ENCODE data around the gene KLHL14. TPM values are rescaled to one million over a fixed set of nuclear protein-coding genes. Genes with fewer than 3 reads are reported as not detected.

Gene KLHL14
- polyA plus RNA-seq, 2 of the 4 experiments (the other 2 are of a cell fraction) = not detected

GRCh38 chr18:32773382-32773712, 524 bp upstream of the KLHL14 start (continued):
- TF ChIP-seq BCL3 (IDR thresholded peaks at IDR 0.05) = no peak

- Histone ChIP-seq H3K4me1 (no peaks in the 10 kb centered on the region), H3K4me3 (peak overlapping the region; percentile 36), H3K4me2 (peak overlapping the region; percentile 81), H3K9me3 (no peaks in the 10 kb centered on the region), H3K27ac (no peak overlapping the region)
- 16% methylated on average over 11 of the region's 50 CpGs for WGBS (ENCODE audit: missing lambda C conversion rate)
- peak; percentile 45 to 56; a peak in 4 of 6 replicates for ATAC-seq
- TF ChIP-seq CHD4 (IDR thresholded peaks at IDR 0.05; ENCODE audit: borderline replicate concordance) (no peak), EHF (CRISPR knock-in tag; IDR thresholded peaks at IDR 0.05) (no peak), USF2 (IDR thresholded peaks at IDR 0.05) (no peak), KDM5A (IDR thresholded peaks at IDR 0.05) (no peak), FOXS1 (CRISPR knock-in tag; IDR thresholded peaks at IDR 0.05) (no peak), NFE2L2 (conservative IDR thresholded peaks at IDR 0.05; ENCODE audit: low read length) (no peak), EP300 (IDR thresholded peaks at IDR 0.05) (no peak), JUNB (IDR thresholded peaks at IDR 0.05) (no peak), HOXB5 (CRISPR knock-in tag; IDR thresholded peaks at IDR 0.05) (no peak), MAFK (IDR thresholded peaks at IDR 0.05; ENCODE audit: partially characterized antibody) (no peak), POLR2A (IDR thresholded peaks at IDR 0.05; ENCODE audit: low read length) (no peak), E2F6 (IDR thresholded peaks at IDR 0.05; ENCODE audit: borderline replicate concordance, low read depth) (no peak), BHLHE40 (IDR thresholded peaks at IDR 0.05; ENCODE audit: low read depth, low read length) (no peak), CEBPB (IDR thresholded peaks at IDR 0.05) (no peak), CBX2 (IDR thresholded peaks at IDR 0.05; ENCODE audit: borderline replicate concordance, low read depth) (no peak), RAD21 (conservative IDR thresholded peaks at IDR 0.05 in 1 of 2, IDR thresholded peaks at IDR 0.05 in 1 of 2) (no peak), POLR2AphosphoS2 (conservative IDR thresholded peaks at IDR 0.05; ENCODE audit: low read length) (no peak)
- ChIA-PET CTCF (interaction anchor here (1.5 kb wide), 1 partner anchor 11 kb away, joined by 3 read pairs; no protein-coding TSS in a partner anchor), POLR2A (no interaction called here)
- no peak for FAIRE-seq
- no peak for DNase-seq (ENCODE audit: low read depth in 1 of 2, low spot score in 1 of 2)
Measured at GRCh38 chr18:32771871-32772580, 797 bp downstream of the KLHL14 start.

- 15% methylated on average over 16 of the region's 37 CpGs for WGBS (ENCODE audit: missing lambda C conversion rate)
- Histone ChIP-seq H3K4me3 (peak overlapping the region; percentile 36), H3K27ac (no peak overlapping the region), H3K4me1 (no peaks in the 10 kb centered on the region), H3K4me2 (peak overlapping the region; percentile 81), H3K9me3 (no peaks in the 10 kb centered on the region)
- TF ChIP-seq CHD4 (IDR thresholded peaks at IDR 0.05; ENCODE audit: borderline replicate concordance) (no peak), JUN (IDR thresholded peaks at IDR 0.05) (no peak), ZNF302 (CRISPR knock-in tag; IDR thresholded peaks at IDR 0.05) (no peak), TP53 (CRISPR knock-in tag; IDR thresholded peaks at IDR 0.05) (no peak), NR3C1 (IDR thresholded peaks at IDR 0.05) (no peak), GATA3 (IDR thresholded peaks at IDR 0.05; ENCODE audit: borderline replicate concordance) (no peak), JUNB (IDR thresholded peaks at IDR 0.05) (no peak), EHF (CRISPR knock-in tag; IDR thresholded peaks at IDR 0.05) (no peak), FOSL2 (IDR thresholded peaks at IDR 0.05) (no peak), FOSL2 (CRISPR knock-in tag; IDR thresholded peaks at IDR 0.05) (no peak), MYC (IDR thresholded peaks at IDR 0.05; ENCODE audit: borderline replicate concordance, low read length) (no peak), HMGXB4 (CRISPR knock-in tag; IDR thresholded peaks at IDR 0.05; ENCODE audit: borderline replicate concordance) (no peak), ATOH8 (CRISPR knock-in tag; IDR thresholded peaks at IDR 0.05; ENCODE audit: low read depth) (no peak), EP300 (IDR thresholded peaks at IDR 0.05) (no peak), E2F6 (IDR thresholded peaks at IDR 0.05; ENCODE audit: borderline replicate concordance, low read depth) (no peak), POLR2A (IDR thresholded peaks at IDR 0.05; ENCODE audit: low read length) (no peak), SREBF2 (IDR thresholded peaks at IDR 0.05) (no peak), ZFP36 (IDR thresholded peaks at IDR 0.05; ENCODE audit: borderline replicate concordance, partially characterized antibody) (no peak)
- CTCF ChIA-PET = no interaction called here
- ATAC-seq (peak; percentile 33 to 71; a peak in 3 of 6 replicates), DNase-seq (ENCODE audit: low read depth in 1 of 2, low spot score in 1 of 2) (no peak), FAIRE-seq (no peak)
- POLR2A ChIA-PET = no interaction called here
Measured at GRCh38 chr18:32771169-32771751, 1.6 kb downstream of the KLHL14 start.

Data from A549 (cell line).